ENCODE measurements around the gene SLC26A6. TPM values are rescaled to one million over a fixed set of nuclear protein-coding genes. Genes with fewer than 3 reads are reported as not detected.

SLC26A6 gene
- polyA plus RNA-seq, 1 experiment = 23.1 TPM

- Histone ChIP-seq H3K27ac (ENCODE audit: low read depth, low read length) (peak overlapping the region; percentile 65), H3K4me3 (ENCODE audit: low read depth, low read length) (no peak overlapping the region), H3K27me3 (ENCODE audit: control insufficient read depth, insufficient read depth, low read length) (no peaks in the 10 kb centered on the region), H3K9me3 (ENCODE audit: control insufficient read depth, insufficient read depth, low read length) (no peaks in the 10 kb centered on the region)
- TF ChIP-seq, protein P1, sequence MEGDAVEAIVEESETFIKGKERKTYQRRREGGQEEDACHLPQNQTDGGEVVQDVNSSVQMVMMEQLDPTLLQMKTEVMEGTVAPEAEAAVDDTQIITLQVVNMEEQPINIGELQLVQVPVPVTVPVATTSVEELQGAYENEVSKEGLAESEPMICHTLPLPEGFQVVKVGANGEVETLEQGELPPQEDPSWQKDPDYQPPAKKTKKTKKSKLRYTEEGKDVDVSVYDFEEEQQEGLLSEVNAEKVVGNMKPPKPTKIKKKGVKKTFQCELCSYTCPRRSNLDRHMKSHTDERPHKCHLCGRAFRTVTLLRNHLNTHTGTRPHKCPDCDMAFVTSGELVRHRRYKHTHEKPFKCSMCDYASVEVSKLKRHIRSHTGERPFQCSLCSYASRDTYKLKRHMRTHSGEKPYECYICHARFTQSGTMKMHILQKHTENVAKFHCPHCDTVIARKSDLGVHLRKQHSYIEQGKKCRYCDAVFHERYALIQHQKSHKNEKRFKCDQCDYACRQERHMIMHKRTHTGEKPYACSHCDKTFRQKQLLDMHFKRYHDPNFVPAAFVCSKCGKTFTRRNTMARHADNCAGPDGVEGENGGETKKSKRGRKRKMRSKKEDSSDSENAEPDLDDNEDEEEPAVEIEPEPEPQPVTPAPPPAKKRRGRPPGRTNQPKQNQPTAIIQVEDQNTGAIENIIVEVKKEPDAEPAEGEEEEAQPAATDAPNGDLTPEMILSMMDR (IDR thresholded peaks at IDR 0.05; ENCODE audit: low read depth, low read length) = no peak
- CTCF ChIA-PET = no interaction called here
- POLR2A ChIA-PET = interaction anchor here (0.5 kb wide), 1 partner anchor 55 kb away, joined by 3 read pairs; no protein-coding TSS in a partner anchor
- no peak for DNase-seq (ENCODE audit: low read depth, low spot score)
Measured at GRCh38 chr3:48678566-48679380, 43.5 kb upstream of the SLC26A6 start.

GRCh38 chr3:48678056-48678455, 42.8 kb upstream of the SLC26A6 start:
- peak; percentile 62 for DNase-seq (ENCODE audit: low read depth, low spot score)
- TF ChIP-seq, protein P1 (IDR thresholded peaks at IDR 0.05; ENCODE audit: low read depth, low read length) = no peak
- H3K27me3 ChIP-seq (ENCODE audit: control insufficient read depth, insufficient read depth, low read length) = no peaks in the 10 kb centered on the region
- H3K4me3 ChIP-seq (ENCODE audit: low read depth, low read length) = no peak overlapping the region
- H3K27ac ChIP-seq (ENCODE audit: low read depth, low read length) = peak overlapping the region; percentile 65
- POLR2A ChIA-PET = interaction anchor here (0.5 to 1.0 kb wide), 3 partner anchors 10 to 54 kb away, joined by 3 to 8 read pairs (median 4); no protein-coding TSS in a partner anchor
- no peaks in the 10 kb centered on the region for H3K9me3 ChIP-seq (ENCODE audit: control insufficient read depth, insufficient read depth, low read length)
- CTCF ChIA-PET = interaction anchor here (0.5 kb wide), 1 partner anchor 9 kb away, joined by 3 read pairs; no protein-coding TSS in a partner anchor

- Histone ChIP-seq H3K4me3 (ENCODE audit: low read depth, low read length) (no peak overlapping the region), H3K27ac (ENCODE audit: low read depth, low read length) (no peak overlapping the region), H3K27me3 (ENCODE audit: control insufficient read depth, insufficient read depth, low read length) (no peaks in the 10 kb centered on the region), H3K9me3 (ENCODE audit: control insufficient read depth, insufficient read depth, low read length) (no peaks in the 10 kb centered on the region)
- ChIA-PET POLR2A (interaction anchor here (0.8 kb wide), 1 partner anchor 10 kb away, joined by 3 read pairs; no protein-coding TSS in a partner anchor), CTCF (no interaction called here)
- no peak for DNase-seq (ENCODE audit: low read depth, low spot score)
- TF ChIP-seq, protein P1 (IDR thresholded peaks at IDR 0.05; ENCODE audit: low read depth, low read length) = no peak
Measured at GRCh38 chr3:48674505-48674904, 39.2 kb upstream of the SLC26A6 start.

GRCh38 chr3:48672522-48672921, 37.3 kb upstream of the SLC26A6 start:
- H3K9me3 ChIP-seq (ENCODE audit: control insufficient read depth, insufficient read depth, low read length) = no peaks in the 10 kb centered on the region
- POLR2A ChIA-PET = interaction anchor here (0.7 kb wide), 1 partner anchor 35 kb away, joined by 3 read pairs; no protein-coding TSS in a partner anchor
- no peak overlapping the region for H3K4me3 ChIP-seq (ENCODE audit: low read depth, low read length)
- CTCF ChIA-PET = no interaction called here
- DNase-seq (ENCODE audit: low read depth, low spot score) = no peak
- no peak overlapping the region for H3K27ac ChIP-seq (ENCODE audit: low read depth, low read length)
- TF ChIP-seq, protein P1 (IDR thresholded peaks at IDR 0.05; ENCODE audit: low read depth, low read length) = no peak
- H3K27me3 ChIP-seq (ENCODE audit: control insufficient read depth, insufficient read depth, low read length) = no peaks in the 10 kb centered on the region

GRCh38 chr3:48664929-48665328, 29.7 kb upstream of the SLC26A6 start:
- H3K27ac ChIP-seq (ENCODE audit: low read depth, low read length) = no peak overlapping the region
- no peak overlapping the region for H3K4me3 ChIP-seq (ENCODE audit: low read depth, low read length)
- no peak for DNase-seq (ENCODE audit: low read depth, low spot score)
- peaks cover 11% of the 10 kb centered on the region; the same call in 1 of the 2 replicates for H3K9me3 ChIP-seq (ENCODE audit: control insufficient read depth, insufficient read depth, low read length)
- ChIA-PET POLR2A (interaction anchor here (0.7 to 1.4 kb wide), 3 partner anchors 21 to 29 kb away, joined by 4 to 7 read pairs (median 5); partner anchors contain the start of gene SLC26A6), CTCF (interaction anchor here (0.6 to 3.6 kb wide), 9 partner anchors 11 to 441 kb away, joined by 3 to 10 read pairs (median 4); no protein-coding TSS in a partner anchor)
- TF ChIP-seq, protein P1 (IDR thresholded peaks at IDR 0.05; ENCODE audit: low read depth, low read length) = no peak
- H3K27me3 ChIP-seq (ENCODE audit: control insufficient read depth, insufficient read depth, low read length) = peaks cover 9% of the 10 kb centered on the region
